ENCODE results near the gene RAD51B.

DNA sequence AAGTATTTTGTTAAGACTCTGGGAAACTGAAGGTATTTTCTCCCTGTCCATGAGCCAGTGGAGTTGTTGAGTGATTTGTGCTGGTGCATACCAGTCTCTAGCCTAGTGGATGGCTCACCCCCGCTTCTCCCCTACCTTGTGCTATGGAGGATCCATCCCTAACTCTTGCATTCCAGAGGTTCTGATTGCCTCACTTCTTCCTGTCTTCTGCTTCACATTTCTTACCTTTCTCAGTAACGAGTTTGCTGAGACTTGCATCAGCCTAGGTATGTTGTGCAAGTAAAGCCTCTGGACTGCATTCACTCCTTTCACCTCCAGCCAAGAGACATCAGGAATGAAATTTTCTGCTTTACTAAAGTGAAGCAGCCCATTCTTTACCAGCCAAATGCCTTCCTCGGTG lies 581.7 kb downstream of the RAD51B start:
- TF ChIP-seq, protein P1, sequence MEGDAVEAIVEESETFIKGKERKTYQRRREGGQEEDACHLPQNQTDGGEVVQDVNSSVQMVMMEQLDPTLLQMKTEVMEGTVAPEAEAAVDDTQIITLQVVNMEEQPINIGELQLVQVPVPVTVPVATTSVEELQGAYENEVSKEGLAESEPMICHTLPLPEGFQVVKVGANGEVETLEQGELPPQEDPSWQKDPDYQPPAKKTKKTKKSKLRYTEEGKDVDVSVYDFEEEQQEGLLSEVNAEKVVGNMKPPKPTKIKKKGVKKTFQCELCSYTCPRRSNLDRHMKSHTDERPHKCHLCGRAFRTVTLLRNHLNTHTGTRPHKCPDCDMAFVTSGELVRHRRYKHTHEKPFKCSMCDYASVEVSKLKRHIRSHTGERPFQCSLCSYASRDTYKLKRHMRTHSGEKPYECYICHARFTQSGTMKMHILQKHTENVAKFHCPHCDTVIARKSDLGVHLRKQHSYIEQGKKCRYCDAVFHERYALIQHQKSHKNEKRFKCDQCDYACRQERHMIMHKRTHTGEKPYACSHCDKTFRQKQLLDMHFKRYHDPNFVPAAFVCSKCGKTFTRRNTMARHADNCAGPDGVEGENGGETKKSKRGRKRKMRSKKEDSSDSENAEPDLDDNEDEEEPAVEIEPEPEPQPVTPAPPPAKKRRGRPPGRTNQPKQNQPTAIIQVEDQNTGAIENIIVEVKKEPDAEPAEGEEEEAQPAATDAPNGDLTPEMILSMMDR (IDR thresholded peaks at IDR 0.05) = no peak
- TF ChIP-seq POLR2A (IDR thresholded peaks at IDR 0.05) = no peak
- no peak for TF ChIP-seq EP300 (IDR thresholded peaks at IDR 0.05)
- TF ChIP-seq POLR2AphosphoS5 (IDR thresholded peaks at IDR 0.05) = no peak
